Measurements from ENCODE around the gene LGALS9. TPM values are rescaled to one million over a fixed set of nuclear protein-coding genes. Genes with fewer than 3 reads are reported as not detected.

LGALS9 gene
- polyA plus RNA-seq, 1 of the 3 experiments (the other 2 are of a cell fraction), result 0.21 TPM

- no peak for DNase-seq
- H3F3A ChIP-seq (replicated peaks; ENCODE audit: insufficient read depth), result no peaks in the 10 kb centered on the region
- WGBS (ENCODE audit: low lambda C conversion rate), result 64% methylated on average over 1 of the region's 1 CpG
- no peaks in the 10 kb centered on the region for H4K20me1 ChIP-seq (ENCODE audit: insufficient read depth)
- no peak overlapping the region for H2AFZ ChIP-seq (ENCODE audit: low read depth)
- no peaks in the 10 kb centered on the region for H3K79me2 ChIP-seq (ENCODE audit: insufficient read depth)
- H3K4me2 ChIP-seq, result no peak overlapping the region
- no peaks in the 10 kb centered on the region for H3K9me3 ChIP-seq
- no peaks in the 10 kb centered on the region for H3K27me3 ChIP-seq (ENCODE audit: insufficient read depth)
- no peaks in the 10 kb centered on the region; a peak in 1 of 4 replicates for H3K4me1 ChIP-seq (ENCODE audit: control insufficient read depth in 1 of 2, insufficient read depth in 2 of 2, low read depth in 1 of 2, low read length in 1 of 2)
- TF ChIP-seq USF1 (IDR thresholded peaks at IDR 0.05; ENCODE audit: borderline replicate concordance, low read depth) (no peak), MAX (IDR thresholded peaks at IDR 0.05; ENCODE audit: low read depth) (no peak), RCOR1 (IDR thresholded peaks at IDR 0.05; ENCODE audit: low read length) (no peak), SMC3 (IDR thresholded peaks at IDR 0.05; ENCODE audit: low read depth, low read length) (no peak), CHD2 (IDR thresholded peaks at IDR 0.05; ENCODE audit: low read length, partially characterized antibody) (no peak), CTCF (IDR thresholded peaks at IDR 0.05) (no peak)
- ChIA-PET POLR2A (no interaction called here), CTCF (interaction anchor here (1.1 to 1.4 kb wide), 2 partner anchors 17 to 31 kb away, joined by 3 to 7 read pairs; no protein-coding TSS in a partner anchor)
- H3K27ac ChIP-seq (ENCODE audit: low read depth in 2 of 2, low read length in 1 of 2), result no peak overlapping the region
- H3K9me2 ChIP-seq, result no peaks in the 10 kb centered on the region
- no peak overlapping the region for H3K4me3 ChIP-seq (ENCODE audit: low read depth in 2 of 2, low read length in 1 of 2)
- no peaks in the 10 kb centered on the region for H3K36me3 ChIP-seq (replicated peaks in 1 of 2; ENCODE audit: control insufficient read depth in 1 of 2, insufficient read depth in 2 of 2, low read length in 1 of 2)
- no peak overlapping the region for H3K9ac ChIP-seq
Measured at GRCh38 chr17:27634026-27634335, 3.0 kb downstream of the LGALS9 start.

- no peaks in the 10 kb centered on the region; a peak in 1 of 4 replicates for H3K4me1 ChIP-seq (ENCODE audit: control insufficient read depth in 1 of 2, insufficient read depth in 2 of 2, low read depth in 1 of 2, low read length in 1 of 2)
- no peaks in the 10 kb centered on the region for H3K27me3 ChIP-seq (ENCODE audit: insufficient read depth)
- no peak overlapping the region for H3K9ac ChIP-seq
- TF ChIP-seq EZH2phosphoT487 (IDR thresholded peaks at IDR 0.05; ENCODE audit: borderline replicate concordance, low read depth) (no peak), MXI1 (IDR thresholded peaks at IDR 0.05; ENCODE audit: low read depth, low read length) (no peak), RCOR1 (IDR thresholded peaks at IDR 0.05; ENCODE audit: low read length) (no peak), ELF1 (IDR thresholded peaks at IDR 0.05) (no peak), RFX5 (IDR thresholded peaks at IDR 0.05; ENCODE audit: low read length) (no peak), FOXJ3 (CRISPR knock-in tag; IDR thresholded peaks at IDR 0.05) (no peak), FOSL2 (IDR thresholded peaks at IDR 0.05; ENCODE audit: borderline replicate concordance, low read depth) (no peak), FOXM1 (IDR thresholded peaks at IDR 0.05; ENCODE audit: low read depth) (no peak), CTCF (IDR thresholded peaks at IDR 0.05) (no peak)
- WGBS (ENCODE audit: low lambda C conversion rate), result 96% methylated on average over 2 of the region's 2 CpGs
- H3K4me2 ChIP-seq, result no peak overlapping the region
- H3K9me3 ChIP-seq, result no peaks in the 10 kb centered on the region
- no peak for DNase-seq
- H3K36me3 ChIP-seq (replicated peaks in 1 of 2; ENCODE audit: control insufficient read depth in 1 of 2, insufficient read depth in 2 of 2, low read length in 1 of 2), result no peaks in the 10 kb centered on the region
- no peaks in the 10 kb centered on the region for H3F3A ChIP-seq (replicated peaks; ENCODE audit: insufficient read depth)
- H3K27ac ChIP-seq (ENCODE audit: low read depth in 2 of 2, low read length in 1 of 2), result no peak overlapping the region
- POLR2A ChIA-PET, result no interaction called here
- CTCF ChIA-PET, result interaction anchor here (0.7 to 1.5 kb wide), 6 partner anchors 12 to 245 kb away, joined by 3 to 9 read pairs (median 4); no protein-coding TSS in a partner anchor
- H2AFZ ChIP-seq (ENCODE audit: low read depth), result no peak overlapping the region
- H4K20me1 ChIP-seq (ENCODE audit: insufficient read depth), result no peaks in the 10 kb centered on the region
- no peak overlapping the region for H3K4me3 ChIP-seq (ENCODE audit: low read depth in 2 of 2, low read length in 1 of 2)
- H3K79me2 ChIP-seq (ENCODE audit: insufficient read depth), result no peaks in the 10 kb centered on the region
- no peaks in the 10 kb centered on the region for H3K9me2 ChIP-seq
Measured at GRCh38 chr17:27634776-27635175, 3.8 kb downstream of the LGALS9 start.
